ENCODE measurements around the gene GNAI3. TPM values are rescaled to one million over a fixed set of nuclear protein-coding genes. Genes with fewer than 3 reads are reported as not detected.

Gene GNAI3
- polyA plus RNA-seq, 3 donors = 3.0 to 14.2 (median 10.4) TPM

DNA sequence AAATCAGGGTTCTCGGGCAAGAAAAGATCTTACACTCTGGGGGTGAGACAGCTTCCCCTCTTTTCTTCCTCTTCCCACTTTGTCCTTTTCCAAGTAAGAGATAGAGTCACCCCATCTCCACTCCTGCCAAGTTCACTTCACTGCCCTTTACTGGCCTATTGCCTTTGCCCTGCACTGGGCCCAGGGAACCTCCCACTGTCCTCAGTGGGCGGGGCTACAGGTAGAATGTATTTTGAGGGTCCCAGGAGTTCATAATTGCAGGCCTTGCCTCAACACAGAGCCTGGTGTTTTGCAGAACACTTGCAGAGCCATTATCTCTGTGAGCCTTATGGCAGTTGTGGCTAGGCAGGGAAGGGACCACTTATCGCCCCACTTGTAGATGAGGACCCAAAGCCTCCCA is 74.5 kb downstream of the GNAI3 start:
- peaks cover 49 to 57% of the 10 kb centered on the region in 2 donors for H3K4me1 ChIP-seq (ENCODE audit: control insufficient read depth in 1 of 2, insufficient read depth in 2 of 2, low read length in 2 of 2)
- Mint-ChIP-seq H3K27ac (peak overlapping the region; percentile 89 to 100 (median 99)), H3K27me3 (ENCODE audit: low read depth in 3 of 3) (peaks cover 0 to 3% (median 2%) of the 10 kb centered on the region in 3 donors), H3K4me3 (peak overlapping the region; percentile 92 to 97), H3K36me3 (peaks cover 33 to 50% of the 10 kb centered on the region in 2 donors), H3K4me1 (peaks cover 51% of the 10 kb centered on the region), H3K9me3 (peaks cover 0 to 2% (median 0%) of the 10 kb centered on the region in 7 donors)
- H4K20me1 ChIP-seq (ENCODE audit: insufficient read depth, low read length) = peaks cover 71% of the 10 kb centered on the region
- peak overlapping the region; percentile 30 to 99 for H3K27ac ChIP-seq (ENCODE audit: low read depth in 1 of 2, low read length in 2 of 2)
- TF ChIP-seq, protein P1, sequence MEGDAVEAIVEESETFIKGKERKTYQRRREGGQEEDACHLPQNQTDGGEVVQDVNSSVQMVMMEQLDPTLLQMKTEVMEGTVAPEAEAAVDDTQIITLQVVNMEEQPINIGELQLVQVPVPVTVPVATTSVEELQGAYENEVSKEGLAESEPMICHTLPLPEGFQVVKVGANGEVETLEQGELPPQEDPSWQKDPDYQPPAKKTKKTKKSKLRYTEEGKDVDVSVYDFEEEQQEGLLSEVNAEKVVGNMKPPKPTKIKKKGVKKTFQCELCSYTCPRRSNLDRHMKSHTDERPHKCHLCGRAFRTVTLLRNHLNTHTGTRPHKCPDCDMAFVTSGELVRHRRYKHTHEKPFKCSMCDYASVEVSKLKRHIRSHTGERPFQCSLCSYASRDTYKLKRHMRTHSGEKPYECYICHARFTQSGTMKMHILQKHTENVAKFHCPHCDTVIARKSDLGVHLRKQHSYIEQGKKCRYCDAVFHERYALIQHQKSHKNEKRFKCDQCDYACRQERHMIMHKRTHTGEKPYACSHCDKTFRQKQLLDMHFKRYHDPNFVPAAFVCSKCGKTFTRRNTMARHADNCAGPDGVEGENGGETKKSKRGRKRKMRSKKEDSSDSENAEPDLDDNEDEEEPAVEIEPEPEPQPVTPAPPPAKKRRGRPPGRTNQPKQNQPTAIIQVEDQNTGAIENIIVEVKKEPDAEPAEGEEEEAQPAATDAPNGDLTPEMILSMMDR (IDR thresholded peaks at IDR 0.05) = no peak
- H3K4me3 ChIP-seq (replicated peaks in 1 of 3; ENCODE audit: low read depth in 2 of 3, low read length in 3 of 3) = peak overlapping the region; percentile 77 to 96 (median 96)
- peak in 2 of 3 donors; percentile 17 to 36 for DNase-seq
- peaks cover 64% of the 10 kb centered on the region for H3K79me2 ChIP-seq (ENCODE audit: insufficient read depth, low read length)
- no peaks in the 10 kb centered on the region for H3K27me3 ChIP-seq (ENCODE audit: control insufficient read depth in 2 of 2, insufficient read depth in 2 of 2, low read length in 2 of 2)
- H3K36me3 ChIP-seq (replicated peaks in 1 of 2; ENCODE audit: control insufficient read depth in 1 of 2, insufficient read depth in 2 of 2, low read length in 2 of 2) = peaks cover 26 to 29% of the 10 kb centered on the region in 2 donors
- H3K4me2 ChIP-seq (replicated peaks; ENCODE audit: extremely low read depth, low read length, poor library complexity, severe bottlenecking) = peak overlapping the region; percentile 97
- WGBS (ENCODE audit: insufficient coverage) = no CpG with 5 or more reads among the region's 3 CpGs
- H3K9ac ChIP-seq (ENCODE audit: insufficient read depth, low read length, poor library complexity, severe bottlenecking) = peak overlapping the region; percentile 98
- intact Hi-C loops (cut with micrococcal nuclease) = loop anchor here in 1 of 2 donors (5.0 kb wide), 1 partner anchor 76 kb away; the partner anchor contains the start of gene GNAI3
- no peaks in the 10 kb centered on the region for H3K9me3 ChIP-seq (replicated peaks in 1 of 2; ENCODE audit: control insufficient read depth in 1 of 2, insufficient read depth in 1 of 2, low read length in 2 of 2)
- H2AFZ ChIP-seq (ENCODE audit: insufficient read depth, low read depth, low read length, poor library complexity, severe bottlenecking) = no peak overlapping the region

DNA sequence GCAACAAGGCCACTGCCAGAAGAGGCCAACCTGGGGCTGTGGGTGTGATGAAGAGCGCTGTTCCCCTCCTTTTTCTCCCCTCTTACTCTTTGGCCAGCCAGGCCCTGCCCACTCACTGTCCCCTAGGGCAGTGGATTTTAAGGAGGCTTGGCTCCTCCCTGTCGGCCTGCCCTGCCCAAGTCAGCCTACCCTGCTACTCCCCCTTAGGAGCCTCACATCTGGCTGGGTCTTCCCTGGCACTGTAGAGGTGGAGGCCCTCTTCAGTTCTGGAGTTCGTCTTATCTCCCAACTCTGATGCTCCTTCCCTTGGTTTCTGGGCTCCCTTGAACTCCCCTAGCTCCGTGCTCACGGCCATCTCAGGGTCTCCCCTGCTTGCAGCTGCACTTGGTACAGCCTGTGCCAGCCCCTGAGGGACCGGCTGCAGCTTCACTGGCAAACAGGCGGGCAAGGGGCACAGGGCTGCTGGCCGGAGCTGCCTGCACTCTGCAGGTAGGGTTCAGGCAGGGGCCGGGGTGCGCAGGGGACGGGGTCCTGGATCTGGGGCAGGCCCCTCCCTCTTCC is 75.3 kb downstream of the GNAI3 start:
- 20% methylated on average over 7 of the region's 11 CpGs for WGBS (ENCODE audit: insufficient coverage)
- Histone ChIP-seq H3K9ac (ENCODE audit: insufficient read depth, low read length, poor library complexity, severe bottlenecking) (peak overlapping the region; percentile 51), H3K4me3 (replicated peaks in 1 of 3; ENCODE audit: low read depth in 2 of 3, low read length in 3 of 3) (peak overlapping the region in 2 of 3 experiments; percentile 13 to 96), H3K27ac (ENCODE audit: low read depth in 1 of 2, low read length in 2 of 2) (peak overlapping the region; percentile 30 to 41), H3K4me2 (replicated peaks; ENCODE audit: extremely low read depth, low read length, poor library complexity, severe bottlenecking) (peak overlapping the region; percentile 97), H3K79me2 (ENCODE audit: insufficient read depth, low read length) (peaks cover 59% of the 10 kb centered on the region), H3K4me1 (ENCODE audit: control insufficient read depth in 1 of 2, insufficient read depth in 2 of 2, low read length in 2 of 2) (peaks cover 44 to 49% of the 10 kb centered on the region in 2 donors), H3K9me3 (replicated peaks in 1 of 2; ENCODE audit: control insufficient read depth in 1 of 2, insufficient read depth in 1 of 2, low read length in 2 of 2) (no peaks in the 10 kb centered on the region), H4K20me1 (ENCODE audit: insufficient read depth, low read length) (peaks cover 79% of the 10 kb centered on the region), H3K27me3 (ENCODE audit: control insufficient read depth in 2 of 2, insufficient read depth in 2 of 2, low read length in 2 of 2) (no peaks in the 10 kb centered on the region), H2AFZ (ENCODE audit: insufficient read depth, low read depth, low read length, poor library complexity, severe bottlenecking) (no peak overlapping the region), H3K36me3 (replicated peaks in 1 of 2; ENCODE audit: control insufficient read depth in 1 of 2, insufficient read depth in 2 of 2, low read length in 2 of 2) (peaks cover 33 to 37% of the 10 kb centered on the region in 2 donors)
- peaks cover 0 to 2% (median 0%) of the 10 kb centered on the region in 7 donors for H3K9me3 Mint-ChIP-seq
- H3K27ac Mint-ChIP-seq = peak overlapping the region; percentile 45 to 100 (median 89)
- H3K36me3 Mint-ChIP-seq = peaks cover 41 to 58% of the 10 kb centered on the region in 2 donors
- intact Hi-C loops (cut with micrococcal nuclease) = loop anchor here in 1 of 2 donors (5.0 kb wide), 1 partner anchor 76 kb away; the partner anchor contains the start of gene GNAI3
- peaks cover 46% of the 10 kb centered on the region for H3K4me1 Mint-ChIP-seq
- peak overlapping the region; percentile 92 to 97 for H3K4me3 Mint-ChIP-seq
- H3K27me3 Mint-ChIP-seq (ENCODE audit: low read depth in 3 of 3) = peaks cover 0 to 3% (median 2%) of the 10 kb centered on the region in 3 donors
- DNase-seq = peak in 1 of 3 donors; percentile 7
- TF ChIP-seq, protein P1 (IDR thresholded peaks at IDR 0.05) = no peak
